Measurements from ENCODE around the gene KLHL6.

- TF ChIP-seq CTCF (IDR thresholded peaks at IDR 0.05; ENCODE audit: insufficient read depth, low read length, poor library complexity, severe bottlenecking) (no peak), EZH2phosphoT487 (conservative IDR thresholded peaks at IDR 0.05; ENCODE audit: low read length) (no peak)
Measured at GRCh38 chr3:183539811-183540210, 15.7 kb downstream of the KLHL6 start.

All from SU-DHL-6 (cell line).